ENCODE measurements around the gene CCDC15.

Gene CCDC15

DNA sequence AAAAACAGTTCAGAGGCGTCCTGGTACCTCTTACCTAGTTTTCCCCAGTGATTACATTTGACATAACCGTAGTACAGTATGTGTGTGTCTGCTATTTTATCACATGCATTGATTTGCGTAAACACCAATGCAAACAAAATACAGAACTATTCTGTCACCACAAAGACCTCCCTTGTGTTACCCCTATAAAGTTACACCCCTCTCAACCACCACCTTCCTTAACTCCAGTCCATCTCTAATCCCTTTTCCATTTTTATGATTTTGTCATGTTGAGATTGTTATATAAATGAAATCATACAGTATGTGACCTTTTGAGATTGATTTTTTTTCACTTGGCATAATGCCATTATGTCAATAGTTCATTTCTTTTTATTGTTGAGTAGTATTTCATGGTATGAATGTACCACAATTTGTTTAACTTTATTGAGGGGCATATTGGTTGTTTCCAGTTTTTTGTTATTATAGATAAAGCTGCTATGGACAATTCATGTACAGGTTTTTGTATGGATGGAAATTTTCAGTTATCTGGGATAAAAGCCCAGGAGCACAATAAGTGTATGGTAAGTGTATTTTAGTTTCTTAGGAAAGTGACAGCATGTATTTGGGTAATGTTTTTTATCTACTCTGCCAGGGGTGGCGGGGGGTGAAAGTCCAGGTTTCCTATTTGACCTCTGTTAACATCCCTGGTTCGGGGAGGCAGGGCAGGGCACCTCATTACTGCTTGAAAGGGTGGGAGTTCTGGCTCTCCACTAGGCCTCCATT, 103.1 kb downstream of the CCDC15 start:
- no peak for TF ChIP-seq ZNF274 (IDR thresholded peaks at IDR 0.05; ENCODE audit: low read depth, low read length)
- H3K4me3 ChIP-seq (ENCODE audit: low read length): no peak overlapping the region

DNA sequence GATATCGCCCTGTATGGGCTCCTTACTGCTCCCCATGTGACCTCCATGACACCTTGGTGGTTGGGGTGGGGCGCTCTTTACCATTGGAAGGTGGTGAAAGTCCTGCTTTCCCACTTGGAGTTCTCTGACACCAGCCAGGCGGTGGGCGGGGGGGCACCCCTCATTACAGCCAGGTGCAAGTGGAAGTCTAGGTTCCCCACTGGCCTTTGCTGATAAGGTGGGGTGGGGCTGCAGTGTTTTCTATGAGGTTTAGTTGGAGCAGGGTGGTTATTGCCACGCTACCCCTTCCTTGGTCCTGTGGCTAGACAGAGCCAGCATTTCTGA, 103.7 kb downstream of the CCDC15 start:
- no peak for TF ChIP-seq ZNF274 (IDR thresholded peaks at IDR 0.05; ENCODE audit: low read depth, low read length)
- no peak overlapping the region for H3K4me3 ChIP-seq (ENCODE audit: low read length)

DNA sequence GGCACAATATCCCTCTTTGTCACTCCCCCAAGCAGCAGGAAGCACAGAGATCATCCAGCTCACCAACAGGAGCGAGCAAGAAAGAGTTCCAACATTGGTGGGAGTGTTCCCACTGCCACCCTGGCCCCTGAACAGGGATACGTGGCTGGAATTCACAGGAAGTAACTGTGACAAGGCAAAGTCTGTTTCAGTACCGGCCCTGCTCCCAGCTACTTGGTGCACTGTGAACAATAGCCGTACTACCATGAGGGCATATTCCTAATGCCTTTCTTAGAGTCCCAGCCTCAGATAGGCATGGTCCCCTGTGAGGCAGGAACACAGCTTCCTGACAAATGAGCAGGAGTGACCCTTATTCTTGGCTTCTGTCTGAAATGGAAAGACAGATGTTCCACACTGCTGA, 107.3 kb downstream of the CCDC15 start:
- TF ChIP-seq ZNF274 (IDR thresholded peaks at IDR 0.05; ENCODE audit: low read depth, low read length): no peak
- no peak overlapping the region for H3K4me3 ChIP-seq (ENCODE audit: low read length)

DNA sequence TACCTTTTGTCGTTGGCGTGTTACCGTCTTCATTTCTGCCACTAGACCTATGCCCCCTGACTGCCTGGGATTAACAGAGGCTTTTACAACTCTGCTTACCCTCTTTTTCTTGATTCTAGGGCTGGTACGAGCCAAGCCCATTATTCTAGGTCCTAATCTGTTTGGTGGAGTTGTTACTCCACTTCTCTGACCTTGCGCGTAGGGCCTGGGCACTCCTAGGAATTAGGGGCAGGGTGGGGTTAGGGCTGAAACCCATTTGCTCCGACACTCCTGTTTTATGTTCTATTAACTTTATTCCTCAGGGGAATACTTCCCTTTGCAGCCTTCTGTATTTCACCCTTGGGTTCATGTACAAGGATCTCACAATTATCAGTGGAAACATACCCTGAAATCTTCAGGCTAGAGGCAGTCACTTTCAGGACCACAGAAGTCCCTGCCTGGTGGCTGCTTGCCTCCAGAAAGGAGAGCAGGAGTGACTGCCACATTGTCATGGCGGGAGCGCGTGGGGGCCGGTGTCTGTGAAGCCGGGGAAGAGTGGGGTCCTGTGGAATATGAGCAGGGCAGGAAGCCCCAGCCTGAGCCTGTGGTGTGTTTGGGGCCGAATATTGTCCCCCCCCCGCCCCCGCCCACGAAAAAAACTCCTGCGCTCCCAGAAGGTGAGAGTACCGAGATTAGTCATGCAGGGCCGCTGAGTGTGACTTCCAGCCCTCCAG, 108.4 kb downstream of the CCDC15 start:
- H3K4me3 ChIP-seq (ENCODE audit: low read length): peak overlapping the region; percentile 67; the same call in 1 of the 2 replicates
- no peak for TF ChIP-seq ZNF274 (IDR thresholded peaks at IDR 0.05; ENCODE audit: low read depth, low read length)

DNA sequence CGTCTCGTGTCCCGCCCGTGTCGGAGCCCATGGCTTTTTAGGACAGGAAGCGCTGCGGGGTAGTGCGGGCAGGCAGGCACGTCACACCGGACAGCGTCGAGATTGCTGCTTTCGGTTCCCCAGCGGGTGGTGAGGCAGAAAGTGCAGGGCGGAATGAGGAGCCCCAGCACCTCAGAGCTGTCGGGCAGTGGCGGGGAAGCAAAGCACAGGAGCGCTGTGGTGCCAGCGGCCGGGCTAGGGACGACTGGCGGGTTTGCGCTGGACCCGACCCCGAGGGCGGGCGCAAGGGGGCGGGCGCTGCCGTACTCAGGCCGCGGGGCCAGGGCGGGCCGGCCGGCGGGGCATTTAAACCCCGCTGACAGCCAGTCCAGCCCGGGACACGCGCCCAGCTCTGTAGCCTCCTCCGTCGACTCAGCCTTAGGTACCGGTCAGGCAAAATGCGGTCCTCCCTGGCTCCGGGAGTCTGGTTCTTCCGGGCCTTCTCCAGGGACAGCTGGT, 109.0 kb downstream of the CCDC15 start, which contains the start of gene SLC37A2:
Gene SLC37A2, plus strand, starts transcription at position 375 of the 498 bp plus-strand sequence. Its CDS starts 63 bp downstream, at position 438.
- peak within 1 kb of the TSS; percentile 67; the same call in 1 of the 2 replicates for H3K4me3 ChIP-seq (ENCODE audit: low read length)

DNA sequence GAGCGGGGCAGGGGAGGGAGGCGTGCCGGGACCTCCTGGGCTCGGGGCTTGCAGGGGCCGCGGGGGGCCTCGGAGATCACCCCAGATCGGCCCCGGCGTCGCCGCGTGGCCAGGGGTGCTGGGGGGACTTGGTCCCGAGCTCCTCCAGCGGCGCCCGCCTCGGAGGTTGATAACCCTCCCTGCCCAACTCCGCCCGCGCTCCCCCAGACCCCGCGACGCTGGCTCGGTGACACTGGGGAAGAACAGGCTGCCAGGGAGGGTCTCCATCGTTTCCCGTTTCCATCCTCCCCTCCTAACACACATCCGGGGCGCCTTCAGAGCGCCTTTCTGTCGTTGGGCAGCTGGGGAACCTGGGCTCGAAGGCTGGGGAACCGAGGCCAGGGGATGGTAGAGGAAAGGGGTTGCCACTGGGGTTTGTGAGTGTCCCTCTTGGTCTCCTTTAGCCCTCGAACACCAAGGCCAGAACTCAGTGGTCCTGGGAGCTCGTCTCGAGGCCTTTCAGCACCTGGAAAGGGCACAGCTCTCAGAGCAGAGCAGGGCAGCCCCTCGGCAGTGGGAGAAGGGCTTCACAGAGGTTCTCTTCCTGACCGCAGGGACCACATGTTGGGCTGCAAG, 109.5 kb downstream of the CCDC15 start:
- H3K4me3 ChIP-seq (ENCODE audit: low read length): peak overlapping the region; percentile 67; the same call in 1 of the 2 replicates
- no peak for TF ChIP-seq ZNF274 (IDR thresholded peaks at IDR 0.05; ENCODE audit: low read depth, low read length)

More for the DNA sequence above, 109.0 kb downstream of the CCDC15 start, which contains the start of gene SLC37A2:
- TF ChIP-seq ZNF274 (IDR thresholded peaks at IDR 0.05; ENCODE audit: low read depth, low read length): no peak

DNA sequence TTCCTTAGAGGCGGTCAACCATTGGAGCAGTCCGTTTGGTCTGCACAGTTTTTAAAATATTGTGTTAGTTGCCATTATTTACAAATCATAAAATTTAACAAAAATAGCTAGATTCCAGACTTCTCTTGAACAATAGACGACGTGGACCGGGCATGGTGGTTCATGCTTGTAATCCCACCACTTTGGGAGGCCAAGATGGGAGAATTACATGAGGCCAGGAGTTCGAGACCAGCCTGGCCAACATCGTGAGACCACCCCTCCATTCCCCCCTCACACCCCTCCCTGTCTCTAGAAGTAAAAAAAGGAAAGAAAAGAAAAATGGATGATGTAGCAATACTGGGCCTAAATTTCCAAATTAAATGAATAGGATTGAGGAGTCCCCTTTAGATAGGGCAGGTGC, 110.1 kb downstream of the CCDC15 start:
- no peak for TF ChIP-seq ZNF274 (IDR thresholded peaks at IDR 0.05; ENCODE audit: low read depth, low read length)
- peak overlapping the region; percentile 67; the same call in 1 of the 2 replicates for H3K4me3 ChIP-seq (ENCODE audit: low read length)

DNA sequence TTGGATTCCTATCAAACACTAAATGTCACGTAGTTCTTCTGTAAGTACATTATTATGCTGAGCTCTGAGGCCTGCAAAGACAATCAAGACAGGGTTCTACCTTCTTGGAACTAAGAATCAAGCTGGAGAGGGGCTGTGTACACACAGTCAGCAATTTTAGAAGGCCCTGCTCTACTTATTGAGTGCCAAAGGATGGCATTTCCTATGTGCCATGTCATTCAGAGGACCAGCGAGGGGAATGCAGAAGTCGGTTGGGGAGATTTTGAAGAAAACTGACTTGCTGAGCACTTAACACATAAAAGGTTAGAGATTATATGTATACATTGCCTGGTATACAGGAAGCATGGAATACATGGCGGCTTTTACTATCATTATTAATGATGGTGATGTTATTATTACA, 114.4 kb downstream of the CCDC15 start:
- no peak for TF ChIP-seq ZNF274 (IDR thresholded peaks at IDR 0.05; ENCODE audit: low read depth, low read length)
- no peak overlapping the region for H3K4me3 ChIP-seq (ENCODE audit: low read length)

DNA sequence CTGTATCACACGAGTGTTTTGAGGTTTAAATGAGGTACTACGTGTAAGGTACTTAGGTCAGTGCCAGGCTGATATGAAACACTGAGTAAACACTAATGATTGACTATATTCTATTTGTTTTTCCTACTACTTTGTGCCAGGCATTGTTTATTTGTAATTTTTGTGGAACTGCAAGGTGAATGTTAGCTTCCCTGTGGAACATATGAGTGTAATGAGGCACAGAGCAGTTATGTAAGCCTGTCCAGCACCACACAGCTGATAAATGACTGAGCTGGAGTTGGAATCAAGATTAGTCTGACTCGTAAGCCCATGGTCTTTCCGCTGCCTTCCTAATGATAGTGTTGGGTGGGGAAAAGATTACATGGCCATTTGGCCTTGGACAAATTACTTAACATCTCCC, 115.0 kb downstream of the CCDC15 start:
- no peak overlapping the region for H3K4me3 ChIP-seq (ENCODE audit: low read length)
- TF ChIP-seq ZNF274 (IDR thresholded peaks at IDR 0.05; ENCODE audit: low read depth, low read length): no peak

DNA sequence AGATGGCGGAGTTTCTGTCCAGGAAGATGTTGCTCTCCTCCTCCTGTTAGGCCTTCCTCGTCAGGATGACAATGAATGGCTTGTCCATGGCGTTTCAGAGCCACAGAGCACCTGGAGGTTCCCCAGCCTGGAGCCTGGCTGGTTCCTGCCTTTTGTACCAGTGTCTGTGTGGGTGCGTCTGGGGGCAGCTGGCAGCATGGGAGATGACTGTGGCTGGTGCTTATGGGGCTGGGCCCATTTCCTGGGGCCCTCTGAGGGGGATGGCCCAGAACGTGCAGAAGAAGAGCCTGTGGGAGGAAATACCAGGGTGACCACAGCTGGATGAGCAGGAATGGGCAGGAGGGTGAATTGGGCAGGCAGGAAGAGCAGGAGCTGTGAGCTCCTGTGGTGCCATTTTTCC, 115.8 kb downstream of the CCDC15 start:
- no peak for TF ChIP-seq ZNF274 (IDR thresholded peaks at IDR 0.05; ENCODE audit: low read depth, low read length)
- H3K4me3 ChIP-seq (ENCODE audit: low read length): no peak overlapping the region

DNA sequence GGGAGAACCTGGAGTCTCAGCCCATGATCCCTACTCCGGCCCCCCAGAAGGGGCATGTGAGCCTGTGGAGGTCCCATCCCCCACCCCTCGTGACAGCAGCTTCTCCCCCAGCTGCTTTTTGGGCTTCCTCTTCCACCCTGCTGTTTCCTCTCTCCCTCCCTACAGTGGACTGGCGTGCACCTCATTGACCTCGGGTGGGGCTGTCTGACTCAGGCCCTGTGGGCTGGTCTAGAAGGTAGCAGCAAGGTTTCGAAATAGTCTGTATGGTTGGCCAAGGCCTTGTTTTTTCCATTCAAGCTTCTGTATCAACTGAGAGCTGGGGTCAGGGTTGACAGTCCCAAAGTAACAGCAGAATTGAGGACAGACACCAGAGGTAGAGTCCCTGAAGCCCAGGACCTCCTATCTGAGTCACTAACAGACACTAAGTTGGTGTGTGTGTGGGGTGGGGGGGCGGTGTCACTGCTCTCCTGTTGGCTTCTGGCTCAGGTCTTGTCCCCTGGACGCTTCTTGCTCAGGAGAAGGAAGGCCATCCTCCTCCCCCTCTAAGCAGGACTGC, 116.8 kb downstream of the CCDC15 start:
- H3K4me3 ChIP-seq (ENCODE audit: low read length): no peak overlapping the region
- no peak for TF ChIP-seq ZNF274 (IDR thresholded peaks at IDR 0.05; ENCODE audit: low read depth, low read length)

DNA sequence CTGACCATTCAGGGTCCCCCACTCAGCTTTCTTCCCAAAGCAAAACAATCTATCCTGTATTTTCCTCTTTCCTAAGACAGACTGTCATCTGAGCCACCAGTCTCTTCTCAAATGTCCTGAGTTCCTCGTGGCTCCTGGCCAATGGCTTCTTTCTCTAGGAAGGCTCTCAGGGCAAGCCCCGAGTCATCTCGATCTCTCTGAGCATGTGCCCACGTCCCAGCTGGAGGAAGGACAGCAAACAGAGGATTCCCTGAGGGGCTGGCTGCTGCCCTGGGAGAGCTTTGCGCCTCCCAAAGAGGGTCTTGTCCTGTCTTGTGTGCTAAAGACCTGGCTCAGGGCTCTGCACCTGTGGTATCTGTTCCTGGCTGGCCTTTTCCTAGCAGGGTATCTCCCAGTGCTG, 117.4 kb downstream of the CCDC15 start:
- H3K4me3 ChIP-seq (ENCODE audit: low read length): no peak overlapping the region
- TF ChIP-seq ZNF274 (IDR thresholded peaks at IDR 0.05; ENCODE audit: low read depth, low read length): no peak

DNA sequence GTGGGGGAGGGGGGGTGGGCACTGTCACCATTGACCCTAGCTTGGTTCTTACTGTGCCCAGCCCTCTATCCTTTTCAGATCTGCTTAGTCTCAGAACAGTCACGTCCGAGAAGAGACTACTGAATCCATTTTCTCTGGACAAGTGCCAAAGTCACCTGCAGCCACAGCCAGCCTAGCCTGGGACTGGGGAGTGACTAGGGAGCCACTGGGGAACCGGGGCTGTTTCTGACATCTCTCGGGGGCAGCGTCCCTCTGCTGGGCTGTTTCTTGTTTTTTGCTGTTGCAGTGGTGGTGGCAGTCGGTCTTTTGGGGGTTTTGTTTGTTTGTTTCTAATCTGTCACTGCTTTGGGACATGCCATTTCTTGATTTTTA, 117.8 kb downstream of the CCDC15 start:
- peak overlapping the region; percentile 30; the same call in 1 of the 2 replicates for H3K4me3 ChIP-seq (ENCODE audit: low read length)
- TF ChIP-seq ZNF274 (IDR thresholded peaks at IDR 0.05; ENCODE audit: low read depth, low read length): no peak
